AG04450 (cell line): Measurements from ENCODE around the gene OLFM4. TPM values are rescaled to one million over a fixed set of nuclear protein-coding genes. Genes with fewer than 3 reads are reported as not detected.

Experiments
- CTCF ChIA-PET: fragments of 300-600, 350-600 bp; formaldehyde crosslinking; extraction: SDS; loops from one replicate; lab custom pipeline; 2022; ENCODE audit warnings: antibody characterized with exemption, inconsistent platforms; lab: Charles Lee
- POLR2A ChIA-PET: fragments of 350-600 bp; formaldehyde crosslinking; extraction: SDS; loops from one replicate; lab custom pipeline; 2021; ENCODE audit warnings: antibody characterized with exemption, inconsistent platforms; lab: Yijun Ruan, JAX
- DNase-seq: peaks from one replicate; pipeline ENCODE4 v3.0.0-alpha.2; 2011; ENCODE audit warnings: low read depth, low spot score
- H3K27ac ChIP-seq: one replicate; pipeline ENCODE4 v1.5.1; 2012; ENCODE audit warnings: low read depth, low read length, control low read depth
- H3K27me3 ChIP-seq: one replicate; pipeline ENCODE4 v1.6.0; 2012; ENCODE audit warnings: low read length; ENCODE audit not compliant: control insufficient read depth, insufficient read depth
- H3K4me3 ChIP-seq: 2 replicates; pipeline ENCODE4 v1.5.1; 2011; ENCODE audit warnings: mild to moderate bottlenecking, low read depth, low read length, control low read depth
- H3K9me3 ChIP-seq: 2 replicates; pipeline ENCODE4 v1.5.1; 2012; ENCODE audit warnings: low read length; ENCODE audit not compliant: control insufficient read depth, insufficient read depth
- polyA plus RNA-seq: library from polyadenylated mRNA; depleted of rRNA; stranded (reverse); fragments of >200 nt; gene quantifications from 2 replicates; pipeline ENCODE4 v1.2.3, GENCODE V29; 2011; rRNA removed
- TF ChIP-seq, protein P1 (sequence below): IDR thresholded peaks from 2 replicates; pipeline ENCODE4 v1.5.1; 2011; ENCODE audit warnings: low read depth, low read length, control low read depth, inconsistent platforms

The OLFM4 gene
- polyA plus RNA-seq, 1 experiment, result not detected

GRCh38 chr13:53089951-53090350 is 61.3 kb downstream of the OLFM4 start:
- Histone ChIP-seq H3K4me3 (no peak overlapping the region), H3K27ac (no peak overlapping the region), H3K9me3 (no peaks in the 10 kb centered on the region; the same call in 1 of the 2 replicates), H3K27me3 (no peaks in the 10 kb centered on the region)
- CTCF ChIA-PET, result no interaction called here
- POLR2A ChIA-PET, result no interaction called here
- TF ChIP-seq, protein P1, sequence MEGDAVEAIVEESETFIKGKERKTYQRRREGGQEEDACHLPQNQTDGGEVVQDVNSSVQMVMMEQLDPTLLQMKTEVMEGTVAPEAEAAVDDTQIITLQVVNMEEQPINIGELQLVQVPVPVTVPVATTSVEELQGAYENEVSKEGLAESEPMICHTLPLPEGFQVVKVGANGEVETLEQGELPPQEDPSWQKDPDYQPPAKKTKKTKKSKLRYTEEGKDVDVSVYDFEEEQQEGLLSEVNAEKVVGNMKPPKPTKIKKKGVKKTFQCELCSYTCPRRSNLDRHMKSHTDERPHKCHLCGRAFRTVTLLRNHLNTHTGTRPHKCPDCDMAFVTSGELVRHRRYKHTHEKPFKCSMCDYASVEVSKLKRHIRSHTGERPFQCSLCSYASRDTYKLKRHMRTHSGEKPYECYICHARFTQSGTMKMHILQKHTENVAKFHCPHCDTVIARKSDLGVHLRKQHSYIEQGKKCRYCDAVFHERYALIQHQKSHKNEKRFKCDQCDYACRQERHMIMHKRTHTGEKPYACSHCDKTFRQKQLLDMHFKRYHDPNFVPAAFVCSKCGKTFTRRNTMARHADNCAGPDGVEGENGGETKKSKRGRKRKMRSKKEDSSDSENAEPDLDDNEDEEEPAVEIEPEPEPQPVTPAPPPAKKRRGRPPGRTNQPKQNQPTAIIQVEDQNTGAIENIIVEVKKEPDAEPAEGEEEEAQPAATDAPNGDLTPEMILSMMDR, result no peak
- DNase-seq, result no peak

GRCh38 chr13:53090461-53090860 is 61.8 kb downstream of the OLFM4 start:
- H3K27me3 ChIP-seq, result no peaks in the 10 kb centered on the region
- no peaks in the 10 kb centered on the region; the same call in 1 of the 2 replicates for H3K9me3 ChIP-seq
- H3K4me3 ChIP-seq, result no peak overlapping the region
- TF ChIP-seq, protein P1, result no peak
- no peak overlapping the region for H3K27ac ChIP-seq
- POLR2A ChIA-PET, result no interaction called here
- DNase-seq, result no peak
- CTCF ChIA-PET, result no interaction called here

GRCh38 chr13:53092931-53093330 is 64.3 kb downstream of the OLFM4 start:
- no peak overlapping the region for H3K27ac ChIP-seq
- no peak overlapping the region for H3K4me3 ChIP-seq
- no peaks in the 10 kb centered on the region; the same call in 1 of the 2 replicates for H3K9me3 ChIP-seq
- H3K27me3 ChIP-seq, result no peaks in the 10 kb centered on the region
- no peak for DNase-seq
- ChIA-PET POLR2A (no interaction called here), CTCF (no interaction called here)
- TF ChIP-seq, protein P1, result no peak

DNA sequence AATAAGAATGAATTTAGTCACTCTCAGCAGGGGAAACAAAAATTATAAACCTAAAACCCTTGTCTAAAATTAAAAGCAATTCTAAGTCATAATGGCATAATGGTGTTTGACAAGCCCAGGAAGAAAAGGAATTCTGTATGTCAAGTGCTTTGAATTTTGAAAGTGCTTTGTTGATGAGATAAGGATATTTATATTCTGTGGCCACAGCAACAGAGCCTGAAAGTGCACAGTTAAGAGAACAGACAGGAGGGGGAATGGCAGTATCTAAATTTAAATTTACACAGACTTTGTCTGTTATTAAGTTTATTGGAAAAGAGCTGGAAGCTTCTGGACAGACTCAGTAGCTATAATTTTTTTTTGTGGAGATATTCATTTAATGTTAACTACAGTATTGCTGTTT is 69.8 kb downstream of the OLFM4 start:
- no peak for DNase-seq
- H3K9me3 ChIP-seq, result peaks cover 6% of the 10 kb centered on the region; the same call in 1 of the 2 replicates
- H3K4me3 ChIP-seq, result no peak overlapping the region
- CTCF ChIA-PET, result no interaction called here
- POLR2A ChIA-PET, result no interaction called here
- no peaks in the 10 kb centered on the region for H3K27me3 ChIP-seq
- TF ChIP-seq, protein P1, result no peak
- no peak overlapping the region for H3K27ac ChIP-seq

- H3K27me3 ChIP-seq, result no peaks in the 10 kb centered on the region
- peak overlapping the region; percentile 11 for H3K27ac ChIP-seq
- H3K9me3 ChIP-seq, result peaks cover 6% of the 10 kb centered on the region; the same call in 1 of the 2 replicates
- no peak for DNase-seq
- CTCF ChIA-PET, result no interaction called here
- POLR2A ChIA-PET, result no interaction called here
- H3K4me3 ChIP-seq, result no peak overlapping the region
- TF ChIP-seq, protein P1, result no peak
Measured at GRCh38 chr13:53100394-53101063, 71.9 kb downstream of the OLFM4 start.

Other genes starting within 250 kb of the OLFM4 start
- gene PCDH8, start 180.2 kb upstream of the OLFM4 start, polyA plus RNA-seq, result not detected in 2 replicates